IMR-90 (cell line): ENCODE data around the gene SPATA31C1. TPM values are rescaled to one million over a fixed set of nuclear protein-coding genes. Genes with fewer than 3 reads are reported as not detected.

Experiments used
- ATAC-seq: fragments of 200-7000 bp; cut with Tn5 transposase; 2 replicates; pipeline ENCODE4 v1.9.1; 2020; ENCODE audit warnings: low read depth, mild to moderate bottlenecking, moderate library complexity
- BruUV-seq: library from RNA; stranded (reverse); fragments of 400-500 nt; replicated peaks from 2 replicates; lab custom pipeline; 2021; lab: Mats Ljungman, UMichigan
- CTCF ChIA-PET: fragments of 300-600 bp; formaldehyde crosslinking; extraction: SDS; loops from one replicate; lab custom pipeline; 2021; ENCODE audit warnings: antibody characterized with exemption; lab: Yijun Ruan, JAX
- POLR2A ChIA-PET: fragments of 300-600 bp; sonication (Branson Sonifier 250); formaldehyde crosslinking; loops from one replicate; lab custom pipeline; 2022; ENCODE audit warnings: antibody characterized with exemption; ENCODE audit not compliant: unreplicated experiment; lab: Charles Lee
- DNase-seq: peaks from one replicate; pipeline ENCODE4 v3.0.0; 2013
- H2AFZ ChIP-seq: replicated peaks from 2 replicates; pipeline ENCODE3; 2013; ENCODE audit warnings: low read length, mild to moderate bottlenecking; ENCODE audit not compliant: poor library complexity
- H2AK5ac ChIP-seq: 2 replicates; pipeline ENCODE4 v1.6.1; 2013; ENCODE audit warnings: low read depth, low read length, inconsistent platforms
- H2AK9ac ChIP-seq: replicated peaks from 2 replicates; pipeline ENCODE3; 2013; ENCODE audit warnings: mild to moderate bottlenecking, low read depth, low read length, moderate library complexity; ENCODE audit not compliant: poor library complexity
- H2BK120ac ChIP-seq: 2 replicates; pipeline ENCODE4 v1.6.1; 2013; ENCODE audit warnings: low read depth, low read length, inconsistent platforms
- H2BK15ac ChIP-seq: 3 replicates; pipeline ENCODE4 v1.6.1; 2013; ENCODE audit warnings: low read depth, low read length, inconsistent platforms
- H2BK20ac ChIP-seq: 2 replicates; pipeline ENCODE4 v1.6.1; 2013; ENCODE audit warnings: low read depth, mild to moderate bottlenecking, inconsistent platforms, low read length, moderate library complexity
- H2BK5ac ChIP-seq: 2 replicates; pipeline ENCODE4 v1.6.1; 2013; ENCODE audit warnings: mild to moderate bottlenecking, low read depth, low read length, inconsistent platforms; ENCODE audit not compliant: poor library complexity, severe bottlenecking
- H3K14ac ChIP-seq: replicated peaks from 2 replicates; pipeline ENCODE4 v1.6.1; 2013; ENCODE audit warnings: low read depth, low read length, inconsistent platforms
- H3K18ac ChIP-seq: 2 replicates; pipeline ENCODE4 v1.6.1; 2013; ENCODE audit warnings: low read depth, low read length, control low read depth
- H3K23ac ChIP-seq: 2 replicates; pipeline ENCODE4 v1.6.1; 2013; ENCODE audit warnings: low read depth, low read length, inconsistent platforms
- H3K27ac ChIP-seq: 2 replicates; pipeline ENCODE4 v1.5.1; 2013; ENCODE audit warnings: mild to moderate bottlenecking, control low read depth, low read length; ENCODE audit not compliant: insufficient read depth
- H3K27me3 ChIP-seq: 2 replicates; pipeline ENCODE4 v1.6.1; 2013; ENCODE audit warnings: low read length; ENCODE audit not compliant: control insufficient read depth, insufficient read depth
- H3K36me3 ChIP-seq: 2 replicates; pipeline ENCODE4 v1.6.1; 2013; ENCODE audit warnings: low read length, mixed read lengths; ENCODE audit not compliant: control insufficient read depth, insufficient read depth
- H3K4ac ChIP-seq: 2 replicates; pipeline ENCODE4 v1.6.1; 2013; ENCODE audit warnings: low read depth, low read length, inconsistent platforms
- H3K4me1 ChIP-seq: 2 replicates; pipeline ENCODE4 v1.6.1; 2013; ENCODE audit warnings: low read length, mixed read lengths; ENCODE audit not compliant: control insufficient read depth, insufficient read depth
- H3K4me2 ChIP-seq: 2 replicates; pipeline ENCODE4 v1.6.1; 2013; ENCODE audit warnings: low read depth, mild to moderate bottlenecking, control low read depth, low read length, moderate library complexity
- H3K4me3 ChIP-seq: 2 replicates; pipeline ENCODE4 v1.5.1; 2013; ENCODE audit warnings: low read depth, mild to moderate bottlenecking, control low read depth, low read length, moderate library complexity; ENCODE audit not compliant: insufficient read depth
- H3K56ac ChIP-seq: 2 replicates; pipeline ENCODE4 v1.6.1; 2013; ENCODE audit warnings: low read length, inconsistent platforms; ENCODE audit not compliant: insufficient read depth; ENCODE audit errors: extremely low read depth
- H3K79me1 ChIP-seq, 2 experiments: 2 replicates each; pipeline ENCODE4 v1.6.1; 2013; ENCODE audit warnings: low read length in 2 of 2, inconsistent platforms in 1 of 2, low read depth in 1 of 2
- H3K9ac ChIP-seq: 2 replicates; pipeline ENCODE4 v1.6.1; 2013; ENCODE audit warnings: low read depth, low read length, control low read depth
- H3K9me1 ChIP-seq: 2 replicates; pipeline ENCODE4 v1.6.1; 2013; ENCODE audit warnings: low read length, inconsistent platforms; ENCODE audit not compliant: insufficient read depth
- H3K9me3 ChIP-seq: 2 replicates; pipeline ENCODE4 v1.6.1; 2013; ENCODE audit warnings: low read length; ENCODE audit not compliant: control insufficient read depth, insufficient read depth
- H4K20me1 ChIP-seq: 2 replicates; pipeline ENCODE4 v1.6.1; 2013; ENCODE audit warnings: low read length, inconsistent platforms; ENCODE audit not compliant: insufficient read depth
- H4K5ac ChIP-seq: 2 replicates; pipeline ENCODE4 v1.6.1; 2013; ENCODE audit warnings: mild to moderate bottlenecking, low read depth, low read length, control low read depth
- H4K8ac ChIP-seq, 2 experiments: 2 replicates each; pipeline ENCODE4 v1.6.1; 2013; ENCODE audit warnings: low read depth in 2 of 2, low read length in 2 of 2, control low read depth in 1 of 2, inconsistent platforms in 1 of 2
- H4K91ac ChIP-seq: 2 replicates; pipeline ENCODE4 v1.6.1; 2013; ENCODE audit warnings: low read depth, low read length, inconsistent platforms; ENCODE audit not compliant: insufficient read depth
- FOS ChIP-seq: fragments of 150-350 bp; IDR thresholded peaks from 2 replicates; pipeline ENCODE4 v1.6.1; 2016; ENCODE audit warnings: low read depth, low read length
- MAZ ChIP-seq: IDR thresholded peaks from 2 replicates; pipeline ENCODE4 v1.6.1; 2012; ENCODE audit warnings: low read depth, mild to moderate bottlenecking, low read length, improper control_type of control experiment, moderate library complexity, borderline replicate concordance
- MXI1 ChIP-seq: IDR thresholded peaks from 2 replicates; pipeline ENCODE4 v1.6.1; 2012; ENCODE audit warnings: low read depth, mild to moderate bottlenecking, low read length, moderate library complexity, borderline replicate concordance
- NFE2L2 ChIP-seq: fragments of 150-350 bp; IDR thresholded peaks from 2 replicates; pipeline ENCODE4 v1.6.1; 2016; ENCODE audit warnings: low read depth, mild to moderate bottlenecking, low read length
- WGBS, 2 experiments: methylation state at CpG; one replicate each; pipeline versions ENCODE4 v1.1.5 to v1.1.7; 2013; ENCODE audit warnings: missing lambda C conversion rate in 2 of 2; ENCODE audit not compliant: insufficient read length in 1 of 2; ENCODE audit errors: extremely low coverage in 2 of 2; 5-methylcytosine and 5-hydroxymethylcytosine counted together
- dilution Hi-C: fragments of 300-500 bp; cut with HindIII; formaldehyde crosslinking; loops from one replicate; pipeline ENCODE4 v1.14.3; 2018; ENCODE audit warnings: low sequenced_read_pairs; ENCODE audit not compliant: unreplicated experiment
- in situ Hi-C: fragments of 300-500 bp; cut with MboI; formaldehyde crosslinking; loops from 3 replicates; pipeline ENCODE4 v1.14.3; 2019; ENCODE audit warnings: low sequenced_read_pairs, inconsistent platforms, mixed read lengths
- intact Hi-C: fragments of 100-400 bp; cut with micrococcal nuclease; formaldehyde crosslinking; loops from 2 replicates; pipeline ENCODE4 v1.10.0; 2022
- polyA plus RNA-seq, 3 experiments: library from polyadenylated mRNA; depleted of rRNA; stranded (reverse); fragments of >200 nt; gene quantifications; 2 replicates each; pipeline ENCODE4 v1.2.3, GENCODE V29; 2012; ENCODE audit warnings: low replicate concordance in 1 of 3
- total RNA-seq: library from RNA; depleted of rRNA; stranded (reverse); fragments of >200 nt; gene quantifications from 2 replicates; pipeline ENCODE4 v1.2.3, GENCODE V29; 2012

The SPATA31C1 gene
- total and polyA plus RNA-seq, 2 of the 4 experiments (the other 2 are of a cell fraction), result not detected

- in situ Hi-C loops (no loop called here), dilution Hi-C loops (no loop called here), intact Hi-C loops (loop anchor here (10.0 kb wide), 1 partner anchor 170 kb away; no protein-coding TSS in a partner anchor)
- no CpG with 5 or more reads among the region's 21 CpGs for WGBS, 2 experiments
- Histone ChIP-seq H2AFZ (no peak overlapping the region), H3K27ac (no peak overlapping the region), H3K27me3 (peaks cover 2% of the 10 kb centered on the region; the same call in 1 of the 2 replicates), H4K20me1 (no peaks in the 10 kb centered on the region), H3K18ac (no peak overlapping the region), H2BK5ac (no peak overlapping the region), H4K5ac (no peak overlapping the region), H3K4me2 (no peak overlapping the region), H2AK9ac (no peak overlapping the region), H3K9ac (no peak overlapping the region), H3K4me3 (no peak overlapping the region), H3K9me1 (no peaks in the 10 kb centered on the region), H3K4me1 (no peaks in the 10 kb centered on the region), H3K23ac (no peak overlapping the region), H4K91ac (no peak overlapping the region), H2BK15ac (no peak overlapping the region), H3K9me3 (no peaks in the 10 kb centered on the region), H3K79me1 (no peaks in the 10 kb centered on the region), H4K8ac (no peak overlapping the region), H2BK20ac (no peak overlapping the region), H3K4ac (no peak overlapping the region), H3K14ac (no peak overlapping the region), H3K36me3 (no peaks in the 10 kb centered on the region), H2BK120ac (no peak overlapping the region), H2AK5ac (no peak overlapping the region), H3K56ac (no peak overlapping the region)
- no peak for DNase-seq
- TF ChIP-seq MAZ (no peak), MXI1 (no peak), NFE2L2 (no peak), FOS (no peak)
- CTCF ChIA-PET, result no interaction called here
- no peak for ATAC-seq
- no TSS peak for BruUV-seq
- POLR2A ChIA-PET, result interaction anchor here (0.7 kb wide), 1 partner anchor 31 kb away, joined by 3 read pairs; no protein-coding TSS in a partner anchor
Measured at GRCh38 chr9:87944682-87945081, 26.9 kb downstream of the SPATA31C1 start.
